ENCODE measurements around the gene FAAH.
"Not testable (repeated sequence)": the region's sequence is repeated elsewhere in the genome, so short reads cannot be mapped to it uniquely, and the experiment has no call there.

Gene FAAH

GRCh38 chr1:46394108-46394871 is at the start of gene FAAH:
TSS of gene FAAH (plus strand) at chr1:46394317. CDS start at chr1:46394349, 32 bp downstream.
- DNase-seq (ENCODE audit: low read depth in 2 of 2, low spot score in 1 of 2): no peak

- DNase-seq (ENCODE audit: low read depth in 2 of 2, low spot score in 1 of 2): no peak
Measured at GRCh38 chr1:46344481-46344880, 49.6 kb upstream of the FAAH start.

DNA sequence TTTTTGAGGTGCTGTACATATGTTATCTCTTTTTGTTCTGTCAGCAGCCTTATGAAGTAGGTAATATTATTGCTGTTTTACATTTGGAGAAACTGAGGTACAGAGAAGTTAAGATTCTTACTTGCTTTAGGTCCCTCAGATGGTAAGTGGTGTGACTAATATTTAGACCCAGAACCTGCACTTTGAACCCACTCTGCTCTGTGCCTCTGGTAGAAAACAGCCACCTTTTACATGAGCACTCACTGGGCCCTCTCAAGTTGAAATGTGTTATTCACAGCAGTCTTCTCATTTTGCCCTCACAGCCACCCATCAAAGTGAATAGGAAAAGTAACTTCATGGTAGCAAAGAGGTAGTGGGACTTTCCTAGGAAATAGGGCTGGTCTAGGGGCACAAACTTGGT is 48.8 kb upstream of the FAAH start:
- no peak for DNase-seq (ENCODE audit: low read depth in 2 of 2, low spot score in 1 of 2)

GRCh38 chr1:46352363-46352762 is 41.8 kb upstream of the FAAH start:
- no peak for DNase-seq (ENCODE audit: low read depth in 2 of 2, low spot score in 1 of 2)

DNA sequence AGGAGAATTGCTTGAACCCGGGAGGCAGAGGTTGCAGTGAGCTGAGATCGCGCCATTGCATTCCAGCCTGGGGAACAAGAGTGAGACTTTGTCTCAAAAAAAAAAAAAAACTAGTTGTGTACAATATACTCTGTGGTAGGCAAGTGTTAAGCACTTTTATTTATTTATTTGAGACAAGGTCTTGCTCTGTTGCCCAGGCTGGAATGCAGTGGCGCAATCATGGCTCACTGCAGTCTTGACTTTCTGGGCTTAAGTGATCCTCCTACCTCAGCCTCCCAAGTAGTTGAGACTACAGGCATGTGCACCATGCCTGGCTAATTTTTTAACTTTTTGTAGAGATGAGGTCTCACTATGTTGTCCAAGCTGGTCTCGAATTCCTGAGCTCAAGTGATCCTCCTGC is 38.2 kb upstream of the FAAH start:
- not testable (repeated sequence) for DNase-seq (ENCODE audit: low read depth in 2 of 2, low spot score in 1 of 2)

- no peak for DNase-seq (ENCODE audit: low read depth in 2 of 2, low spot score in 1 of 2)
Measured at GRCh38 chr1:46362158-46362557, 32.0 kb upstream of the FAAH start.

- DNase-seq (ENCODE audit: low read depth in 2 of 2, low spot score in 1 of 2): no peak
Measured at GRCh38 chr1:46363121-46363520, 31.0 kb upstream of the FAAH start.

DNA sequence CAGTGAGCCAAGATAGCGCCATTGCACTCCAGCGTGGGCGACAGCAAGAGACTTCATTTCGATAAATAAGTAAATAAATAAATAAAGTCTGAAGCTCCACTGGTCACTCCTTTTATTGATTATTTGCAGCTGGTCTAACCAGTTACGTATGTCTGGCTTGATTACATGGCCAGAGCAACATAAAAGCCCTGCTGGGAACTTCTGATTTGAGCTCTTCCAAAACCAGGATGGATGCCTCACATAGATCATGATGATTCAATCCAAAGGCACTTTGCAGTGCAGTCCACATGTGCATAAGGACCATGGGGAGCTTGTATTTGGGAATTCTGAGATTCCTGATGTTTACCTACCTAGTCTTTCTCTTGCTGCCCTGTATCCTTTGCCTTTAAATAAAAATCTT is 29.5 kb upstream of the FAAH start:
- no peak for DNase-seq (ENCODE audit: low read depth in 2 of 2, low spot score in 1 of 2)

- not testable (repeated sequence) for DNase-seq (ENCODE audit: low read depth in 2 of 2, low spot score in 1 of 2)
Measured at GRCh38 chr1:46365796-46366195, 28.3 kb upstream of the FAAH start.

DNA sequence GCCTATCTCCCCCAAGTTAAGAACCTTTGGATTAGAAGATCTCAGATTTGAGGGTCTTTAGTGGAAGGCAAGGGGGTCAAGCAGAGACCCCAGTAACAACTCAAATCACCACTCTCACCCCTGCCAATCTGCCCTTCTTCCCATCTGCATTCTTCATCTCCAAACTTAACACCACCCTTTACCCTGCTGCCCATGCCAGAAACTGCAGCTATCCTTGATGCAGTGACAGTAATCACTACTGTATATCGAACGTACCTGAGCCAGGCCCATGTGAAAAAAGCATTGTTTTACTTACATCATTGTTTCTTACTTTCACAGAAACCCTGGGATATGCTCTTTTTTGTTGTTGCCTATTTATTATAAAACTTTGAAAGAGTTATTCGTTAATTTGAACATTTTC is 27.0 kb upstream of the FAAH start:
- DNase-seq (ENCODE audit: low read depth in 2 of 2, low spot score in 1 of 2): no peak

GRCh38 chr1:46367701-46368100 is 26.4 kb upstream of the FAAH start:
- not testable (repeated sequence) for DNase-seq (ENCODE audit: low read depth in 2 of 2, low spot score in 1 of 2)

DNA sequence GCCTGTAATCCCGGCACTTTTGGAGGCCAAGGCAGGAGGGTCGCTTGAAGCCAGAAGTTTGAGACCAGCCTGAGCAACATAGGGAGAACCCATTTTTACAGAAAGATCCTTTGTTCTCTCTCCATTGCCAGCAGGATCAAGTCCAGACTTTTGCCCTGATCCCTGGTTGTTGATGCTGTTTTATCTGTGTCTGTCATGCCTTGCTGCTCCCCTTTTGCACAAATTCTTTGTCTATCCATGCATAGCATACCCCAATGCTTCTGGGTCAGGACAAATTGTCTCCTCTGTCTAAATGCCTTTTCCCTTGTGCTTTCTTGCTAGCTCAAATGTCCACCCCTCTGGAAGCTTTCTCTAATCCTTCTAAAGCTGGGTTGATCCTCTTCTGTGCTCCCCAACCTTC is 25.3 kb upstream of the FAAH start:
- no peak for DNase-seq (ENCODE audit: low read depth in 2 of 2, low spot score in 1 of 2)

GRCh38 chr1:46369542-46370213 is 24.4 kb upstream of the FAAH start:
- no peak for DNase-seq (ENCODE audit: low read depth in 2 of 2, low spot score in 1 of 2)

DNA sequence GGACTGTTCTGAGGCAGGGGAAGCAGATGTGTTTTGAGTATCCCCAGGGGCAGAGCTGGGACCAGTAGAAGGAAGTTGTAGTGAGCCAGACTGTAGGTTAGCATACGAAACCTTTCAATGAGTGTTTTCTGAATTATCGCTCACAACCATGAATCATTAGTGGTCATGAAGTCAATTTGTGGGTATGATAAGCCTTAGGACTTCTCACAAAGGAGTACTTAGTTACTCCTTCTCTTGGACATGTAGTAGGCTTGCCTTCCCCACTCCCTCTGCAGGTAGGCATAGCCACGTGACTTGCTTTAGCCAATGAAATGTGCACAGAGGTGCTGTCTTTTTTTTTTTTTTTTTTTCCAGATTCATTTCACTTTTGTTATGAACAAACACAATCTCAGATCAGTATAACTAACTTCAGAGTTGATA is 23.9 kb upstream of the FAAH start:
- DNase-seq (ENCODE audit: low read depth in 2 of 2, low spot score in 1 of 2): no peak

DNA sequence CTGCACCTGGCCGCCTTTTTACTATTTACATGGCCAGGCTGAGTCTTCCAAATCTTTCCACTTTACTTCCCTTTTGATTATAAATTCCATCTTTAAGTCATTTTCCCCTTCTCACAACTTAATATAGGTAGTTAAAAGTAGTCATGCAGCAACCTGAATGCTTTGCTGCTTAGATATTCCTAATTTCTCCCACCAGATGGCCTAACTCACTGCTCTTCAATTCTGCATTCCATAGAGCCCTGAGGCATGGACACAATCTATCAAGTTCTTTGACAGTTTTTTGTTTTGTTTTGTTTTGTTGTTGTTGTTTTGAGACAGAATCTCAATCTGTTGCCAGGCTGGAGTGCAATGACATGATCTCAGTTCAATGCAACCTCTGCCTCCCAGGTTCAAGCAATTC is 21.7 kb upstream of the FAAH start:
- DNase-seq (ENCODE audit: low read depth in 2 of 2, low spot score in 1 of 2): no peak

GRCh38 chr1:46379996-46380395 is 14.1 kb upstream of the FAAH start:
- no peak for DNase-seq (ENCODE audit: low read depth in 2 of 2, low spot score in 1 of 2)

DNA sequence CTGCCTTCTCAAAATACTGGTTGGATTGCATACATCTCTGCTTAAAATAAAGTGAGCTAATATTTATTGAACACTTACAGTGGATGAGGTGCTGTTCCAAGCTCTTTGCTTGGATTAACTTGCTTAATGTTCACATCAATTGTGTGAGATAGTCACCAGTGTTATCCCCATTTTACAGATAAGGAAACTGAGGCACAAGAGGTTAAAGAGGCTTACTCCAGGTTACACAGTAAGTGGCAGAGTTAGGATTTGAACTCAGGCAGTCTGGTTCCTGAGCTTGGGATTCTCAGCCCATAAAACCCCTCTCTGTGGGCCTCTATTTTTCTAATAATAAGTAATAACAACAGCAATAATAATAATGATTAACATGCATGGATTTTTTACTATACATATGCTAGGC is 13.6 kb upstream of the FAAH start:
- no peak for DNase-seq (ENCODE audit: low read depth in 2 of 2, low spot score in 1 of 2)

DNA sequence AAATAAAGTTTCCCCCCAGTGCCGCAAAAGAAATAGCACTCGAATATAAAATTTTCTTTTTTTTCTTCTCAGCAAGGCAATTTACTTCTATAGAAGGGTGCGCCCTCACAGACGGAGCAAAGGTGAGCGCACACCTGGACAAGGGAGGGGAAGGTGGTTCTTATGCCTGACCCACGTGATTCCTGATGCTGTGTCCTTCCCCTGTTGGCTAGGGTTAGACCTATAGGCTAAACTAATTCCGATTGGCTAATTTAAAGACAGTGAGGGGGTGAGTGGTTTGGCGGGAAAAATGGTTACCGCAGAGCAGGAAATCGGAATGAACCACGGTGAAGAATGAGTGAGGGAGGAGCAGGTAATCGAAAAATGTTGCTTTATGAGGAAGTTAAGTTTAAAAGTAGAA is 607 bp upstream of the FAAH start:
- DNase-seq (ENCODE audit: low read depth in 2 of 2, low spot score in 1 of 2): no peak

DNA sequence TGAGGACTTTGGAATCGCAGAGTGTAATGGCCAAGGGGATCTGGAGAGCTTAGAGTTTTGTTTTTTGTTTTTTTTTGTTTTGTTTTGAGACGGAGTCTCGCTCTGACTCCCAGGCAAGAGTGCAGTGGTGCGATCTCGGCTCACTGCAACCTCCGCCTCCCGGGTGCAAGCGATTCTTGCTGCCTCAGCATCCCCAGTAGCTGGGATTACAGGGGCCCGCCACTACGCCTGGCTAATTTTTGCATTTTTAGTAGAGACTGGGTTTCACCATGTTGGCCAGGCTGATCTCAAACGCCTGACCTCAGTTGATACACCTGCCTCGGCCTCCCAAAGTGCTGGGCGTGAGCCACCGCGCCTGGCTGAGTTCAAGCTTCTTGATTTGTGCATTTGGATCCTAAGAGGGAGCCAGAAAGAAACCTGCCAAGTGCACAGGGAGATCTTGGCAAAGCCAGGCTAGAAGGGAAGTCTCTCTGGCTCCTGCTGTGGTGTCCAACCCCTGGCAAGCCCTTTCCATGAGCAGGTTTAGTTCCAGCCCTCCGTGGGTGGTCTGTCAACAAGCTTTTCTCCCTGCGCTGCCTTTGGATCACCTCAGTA is 852 bp downstream of the FAAH start:
- no peak for DNase-seq (ENCODE audit: low read depth in 2 of 2, low spot score in 1 of 2)

GRCh38 chr1:46396441-46397398 is 2.6 kb downstream of the FAAH start:
- no peak for DNase-seq (ENCODE audit: low read depth in 2 of 2, low spot score in 1 of 2)

- DNase-seq (ENCODE audit: low read depth in 2 of 2, low spot score in 1 of 2): no peak
Measured at GRCh38 chr1:46399307-46399706, 5.2 kb downstream of the FAAH start.
